ENCODE data around the gene FOXK1.
"Not testable (repeated sequence)": the region's sequence is repeated elsewhere in the genome, so short reads cannot be mapped to it uniquely, and the experiment has no call there.

FOXK1 gene

DNA sequence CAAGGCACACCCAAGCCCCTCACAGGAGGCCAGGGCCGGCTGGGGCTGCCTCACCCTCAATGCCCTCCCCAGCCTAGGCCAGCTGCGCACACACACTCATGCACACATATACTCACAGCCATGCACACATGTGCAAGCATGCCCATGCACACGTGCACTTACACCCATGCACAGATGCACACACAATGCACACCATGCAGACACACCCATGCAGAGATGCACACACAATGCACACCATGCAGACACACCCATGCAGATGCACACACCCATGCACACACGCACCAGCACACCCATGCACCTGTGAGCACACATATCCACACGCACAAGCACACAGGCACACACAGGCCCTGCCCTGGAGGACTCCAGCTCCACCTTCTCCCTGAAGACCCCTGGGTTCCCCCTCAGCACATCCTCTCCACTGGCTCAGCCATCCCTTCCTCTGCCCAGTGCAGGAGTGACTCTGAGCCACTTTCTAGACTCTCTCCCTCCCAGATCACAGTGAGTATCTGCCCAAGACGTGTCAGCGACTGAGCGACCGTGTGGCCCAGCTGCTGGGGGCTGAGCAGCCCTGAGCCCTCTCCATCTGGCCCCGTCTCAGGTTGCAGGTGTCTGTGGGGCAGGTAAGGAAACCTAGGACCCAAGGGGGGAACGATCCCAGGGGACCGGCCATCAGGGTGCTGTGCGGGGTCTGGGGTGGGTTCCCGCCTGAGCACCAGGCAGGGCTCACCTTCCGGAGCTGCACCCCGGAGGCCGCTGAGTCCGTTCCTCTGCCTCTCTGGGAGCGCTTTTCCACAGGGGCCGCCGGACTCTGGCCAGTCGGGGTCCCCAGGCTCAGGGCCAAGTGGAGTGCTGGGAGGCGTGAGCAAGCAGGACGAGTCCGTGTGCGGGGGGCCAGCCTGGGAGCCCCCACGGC is 119.1 kb downstream of the FOXK1 start:
- no peak for DNase-seq (ENCODE audit: low read depth)

DNA sequence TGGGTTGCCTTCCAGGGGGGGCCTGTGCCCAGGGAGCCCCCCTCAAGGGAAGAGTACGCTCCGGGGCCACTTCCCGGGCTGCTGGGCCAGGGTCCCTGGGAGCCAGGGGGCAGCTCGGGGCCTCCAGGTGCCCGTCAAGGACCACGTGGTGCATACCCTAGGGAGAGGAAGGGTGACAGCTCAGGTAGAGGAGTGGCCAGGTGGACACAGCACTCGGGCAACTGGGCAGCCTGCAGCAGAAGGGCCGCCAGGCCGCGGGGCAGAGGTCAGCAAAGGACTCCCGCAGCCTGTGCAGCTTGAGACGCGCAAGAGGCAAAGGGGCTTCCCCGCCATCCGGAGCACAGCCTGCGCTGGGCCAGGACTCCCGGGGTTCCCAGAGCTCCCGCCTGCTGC is 119.7 kb downstream of the FOXK1 start:
- no peak for DNase-seq (ENCODE audit: low read depth)

DNA sequence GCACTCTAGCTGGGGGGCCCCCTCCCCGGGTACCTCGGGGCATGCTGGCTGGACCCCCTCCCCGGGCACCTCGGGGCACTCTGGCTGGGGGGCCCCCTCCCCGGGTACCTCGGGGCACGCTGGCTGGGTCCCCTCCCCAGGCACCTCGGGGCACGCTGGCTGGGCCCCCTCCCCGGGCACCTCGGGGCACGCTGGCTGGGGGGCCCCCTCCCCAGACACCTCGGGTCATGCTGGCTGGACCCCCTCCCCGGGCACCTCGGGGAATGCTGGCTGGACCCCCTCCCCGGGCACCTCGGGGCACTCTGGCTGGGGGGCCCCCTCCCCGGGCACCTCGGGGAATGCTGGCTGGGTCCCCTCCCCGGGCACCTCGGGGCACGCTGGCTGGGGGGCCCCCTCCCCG is 120.5 kb downstream of the FOXK1 start:
- DNase-seq (ENCODE audit: low read depth), result not testable (repeated sequence)

DNA sequence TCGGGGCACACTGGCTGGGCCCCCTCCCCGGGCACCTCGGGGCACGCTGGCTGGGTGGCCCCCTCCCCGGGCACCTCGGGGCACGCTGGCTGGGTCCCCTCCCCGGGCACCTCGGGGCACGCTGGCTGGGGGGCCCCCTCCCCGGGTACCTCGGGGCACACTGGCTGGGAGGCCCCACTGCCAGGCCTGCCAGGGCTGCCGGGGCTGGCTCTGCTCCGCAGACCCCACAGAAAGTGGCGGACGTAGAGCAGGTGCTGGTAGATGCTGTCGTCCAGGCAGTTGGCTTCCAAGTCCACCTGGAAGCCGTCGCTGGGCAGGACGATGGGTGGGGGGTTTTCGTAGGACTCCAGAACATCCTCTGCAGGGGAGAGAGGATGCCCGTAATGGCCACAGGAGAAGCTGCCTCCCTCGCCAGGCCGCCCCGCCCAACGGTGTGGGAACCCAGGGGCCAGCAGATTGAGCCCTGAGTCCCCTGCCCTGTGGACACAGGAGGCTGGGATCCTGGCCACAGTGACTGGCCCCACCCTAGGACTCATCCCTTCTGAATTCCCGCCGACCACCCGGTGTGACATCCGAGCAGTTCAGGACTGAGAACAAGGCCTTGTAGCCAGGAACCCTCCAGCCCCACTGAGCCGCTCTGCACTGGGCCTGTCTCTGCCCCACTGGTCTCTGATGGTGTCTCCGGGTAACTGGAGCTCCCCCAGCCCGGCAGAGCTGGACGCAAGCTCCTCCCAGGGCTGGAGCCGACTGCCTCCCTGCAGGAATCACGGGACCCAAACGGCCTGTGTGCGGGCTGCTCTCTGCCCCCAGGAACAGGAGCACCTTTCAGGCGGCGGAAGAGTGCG is 121.5 kb downstream of the FOXK1 start:
- DNase-seq (ENCODE audit: low read depth), result no peak

DNA sequence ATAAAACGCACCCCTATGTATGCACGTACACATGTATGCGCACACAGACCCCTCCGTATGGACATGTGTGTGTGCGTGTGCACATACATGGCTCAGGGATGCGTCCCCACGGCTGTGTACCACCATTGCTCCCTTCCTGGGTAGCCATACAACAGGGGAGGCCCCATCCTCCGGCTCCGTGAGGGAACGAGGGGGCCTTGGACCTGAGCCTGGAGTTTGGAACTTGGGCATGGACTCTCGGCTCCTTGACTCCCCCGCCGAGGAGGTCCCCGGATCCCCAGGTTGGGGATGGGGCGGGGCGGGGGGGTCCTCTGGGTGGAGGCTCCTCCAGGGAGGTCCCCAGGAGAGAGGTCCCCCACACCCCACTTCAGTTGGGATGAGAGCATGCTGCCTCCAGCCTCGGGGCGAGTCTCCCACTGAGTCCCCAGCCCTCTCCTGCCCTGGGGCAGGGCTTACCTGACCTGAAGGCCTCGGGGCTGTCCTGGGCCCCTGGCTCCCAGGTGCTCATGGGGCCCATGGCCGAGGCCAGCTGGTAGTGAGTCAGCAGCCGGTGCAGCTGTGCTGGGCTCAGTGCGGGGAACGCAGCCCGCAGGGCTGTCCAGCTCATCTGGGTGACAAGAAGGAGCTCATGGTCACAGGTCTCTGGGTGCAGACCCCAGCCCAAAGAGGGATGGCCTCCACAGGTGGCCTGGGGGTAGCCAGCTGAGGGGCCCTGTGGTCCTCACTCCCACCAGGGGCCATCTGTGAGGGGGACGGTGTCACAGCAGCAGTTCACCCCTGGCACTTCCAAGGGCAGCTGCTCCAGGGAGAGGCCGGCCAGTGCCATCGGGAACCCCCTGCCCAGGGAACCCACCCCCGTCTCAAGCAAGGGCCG is 123.3 kb downstream of the FOXK1 start:
- DNase-seq (ENCODE audit: low read depth), result no peak

DNA sequence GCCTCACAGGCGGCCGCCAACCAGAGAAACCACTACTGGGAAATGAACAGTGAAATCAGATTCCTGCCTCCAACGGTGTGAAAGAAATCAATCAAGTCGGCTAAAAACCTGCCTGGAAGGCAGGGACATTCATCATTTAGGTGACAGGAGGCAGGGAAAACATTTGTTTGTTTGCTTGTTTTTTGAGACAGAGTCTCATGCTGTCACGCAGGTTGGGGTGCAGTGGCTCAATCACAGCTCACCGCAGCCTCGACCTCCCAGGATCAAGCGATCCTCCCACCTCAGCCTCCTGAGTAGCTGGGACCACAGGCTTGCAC is 123.8 kb downstream of the FOXK1 start:
- DNase-seq (ENCODE audit: low read depth), result no peak

DNA sequence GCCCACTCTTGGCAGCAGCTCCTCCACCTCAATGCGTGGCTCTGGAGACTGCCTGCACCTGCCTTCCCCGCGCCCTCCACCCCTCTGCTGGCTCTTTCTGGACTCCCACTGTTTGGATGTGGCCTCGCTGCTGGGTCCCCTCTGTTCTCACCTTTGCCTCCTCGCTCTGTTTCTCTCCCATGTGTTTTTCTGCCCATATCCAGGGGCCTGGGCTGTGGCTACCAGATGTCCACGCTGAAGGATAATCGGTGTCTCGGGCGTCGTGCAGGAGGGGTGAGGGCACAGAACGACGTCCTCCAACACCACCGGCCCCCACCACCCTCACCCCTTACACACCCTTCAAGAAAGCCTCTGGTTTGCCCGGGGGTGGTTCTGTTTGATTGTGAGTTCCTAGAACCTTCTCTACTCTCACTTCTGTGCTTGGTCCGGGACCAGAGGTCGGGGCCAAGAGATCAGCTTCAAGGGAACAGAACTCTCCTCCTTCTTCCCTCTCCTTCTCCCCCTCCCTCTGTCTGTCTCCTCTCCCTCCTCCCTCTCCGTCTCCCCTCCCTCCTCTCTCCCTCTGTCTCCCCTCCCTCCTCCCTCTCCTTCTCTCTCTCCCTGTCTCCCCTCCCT is 125.0 kb downstream of the FOXK1 start:
- DNase-seq (ENCODE audit: low read depth), result no peak

DNA sequence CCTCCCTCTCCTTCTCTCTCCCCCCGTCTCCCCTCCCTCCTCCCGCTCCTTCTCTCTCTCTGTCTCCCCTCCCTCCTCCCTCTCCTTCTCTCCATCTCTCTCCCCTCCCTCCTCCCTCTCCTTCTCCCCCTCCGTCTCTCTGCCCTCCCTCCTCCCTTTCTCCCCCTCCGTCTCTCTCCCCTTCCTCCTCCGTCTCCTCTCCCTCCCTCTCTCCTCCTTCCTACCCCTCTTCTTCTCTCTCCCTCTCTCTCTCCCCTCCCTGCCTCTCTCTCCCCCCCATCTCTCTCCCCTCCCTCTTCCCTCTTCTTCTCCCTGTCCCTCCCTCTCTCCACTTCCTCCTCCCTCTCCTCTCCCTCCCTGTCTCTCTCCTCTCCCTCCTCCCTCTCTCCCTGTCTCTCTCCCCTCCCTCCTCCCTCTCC is 125.5 kb downstream of the FOXK1 start:
- DNase-seq (ENCODE audit: low read depth), result no peak

DNA sequence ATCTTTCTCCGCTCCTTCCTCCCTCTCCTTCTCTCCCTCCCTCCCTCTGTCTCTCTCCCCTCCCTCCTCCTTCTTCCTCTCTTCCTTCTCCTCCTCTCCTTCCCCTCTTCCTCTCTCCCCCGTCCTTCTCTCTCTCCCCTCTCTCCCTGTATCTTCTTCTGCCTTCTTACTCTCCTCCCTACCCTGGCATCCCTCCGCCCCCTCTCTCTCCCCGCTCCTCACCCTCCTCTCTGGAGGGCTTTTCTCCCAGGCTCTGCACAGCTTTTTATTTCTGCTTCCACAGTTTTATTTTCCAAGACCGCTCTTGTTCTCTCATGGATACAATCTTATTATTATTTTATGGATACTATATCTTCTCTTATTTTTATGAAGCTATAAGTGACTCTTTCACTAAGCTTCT is 125.9 kb downstream of the FOXK1 start:
- DNase-seq (ENCODE audit: low read depth), result no peak

DNA sequence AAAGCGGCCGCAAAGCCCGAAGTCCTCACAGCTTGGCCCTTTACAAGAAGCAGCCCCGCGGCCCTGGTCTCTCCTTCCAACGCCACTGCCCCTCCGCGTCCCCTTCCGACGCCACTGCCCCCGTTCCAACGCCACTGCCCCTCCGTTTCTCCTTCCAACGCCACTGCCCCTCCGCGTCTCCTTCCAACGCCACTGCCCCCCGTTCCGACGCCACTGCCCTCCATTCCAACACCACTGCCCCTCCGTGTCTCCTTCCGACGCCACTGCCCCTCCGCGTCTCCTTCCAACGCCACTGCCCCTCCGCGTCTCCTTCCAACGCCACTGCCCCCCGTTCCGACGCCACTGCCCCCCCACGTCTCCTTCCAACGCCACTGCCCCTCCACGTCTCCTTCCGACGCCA is 126.5 kb downstream of the FOXK1 start:
- no peak for DNase-seq (ENCODE audit: low read depth)

DNA sequence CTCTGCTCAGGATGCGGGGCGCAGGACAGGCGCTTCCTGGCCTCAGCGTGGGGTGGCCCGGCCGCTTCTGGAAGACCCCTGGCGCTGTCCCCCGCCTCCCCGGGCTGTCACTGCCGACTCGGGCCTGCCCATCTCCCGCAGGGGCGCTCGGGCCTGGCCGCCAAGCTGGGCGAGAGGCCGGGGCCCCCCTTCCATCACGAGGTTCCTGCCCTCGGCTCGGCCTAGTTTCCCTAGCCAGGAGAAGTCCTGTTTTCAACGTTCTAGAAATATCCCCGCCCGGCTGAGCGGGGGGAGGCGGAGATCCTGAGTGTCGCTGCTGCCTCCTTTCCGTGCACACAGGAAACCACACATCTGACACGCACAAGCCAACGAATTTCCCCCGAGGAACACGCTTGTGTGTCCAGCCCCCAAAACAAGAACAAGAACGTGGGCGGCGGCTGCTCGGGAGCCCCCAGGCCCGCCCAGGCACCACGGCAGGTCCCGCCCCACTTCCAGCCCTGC is 127.0 kb downstream of the FOXK1 start:
- peak; percentile 17 for DNase-seq (ENCODE audit: low read depth)

DNA sequence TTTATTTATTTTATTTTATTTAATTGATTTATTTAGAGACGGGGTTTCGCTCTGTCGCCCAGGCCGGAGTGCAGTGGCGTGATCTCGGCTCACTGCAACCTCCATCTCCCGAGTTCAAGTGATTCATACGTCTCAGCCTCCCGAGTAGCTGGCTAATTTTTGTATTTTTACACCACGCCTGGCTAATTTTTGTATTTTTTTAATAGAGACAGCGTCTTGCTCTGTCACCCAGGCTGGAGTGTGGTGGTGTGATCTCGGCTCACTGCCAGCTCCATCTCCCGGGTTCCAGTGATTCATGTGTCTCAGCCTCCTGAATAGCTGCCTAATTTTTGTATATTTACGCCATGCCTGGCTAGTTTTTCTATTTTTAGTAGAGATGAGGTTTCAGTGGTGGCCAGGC is 127.6 kb downstream of the FOXK1 start:
- DNase-seq (ENCODE audit: low read depth), result no peak

DNA sequence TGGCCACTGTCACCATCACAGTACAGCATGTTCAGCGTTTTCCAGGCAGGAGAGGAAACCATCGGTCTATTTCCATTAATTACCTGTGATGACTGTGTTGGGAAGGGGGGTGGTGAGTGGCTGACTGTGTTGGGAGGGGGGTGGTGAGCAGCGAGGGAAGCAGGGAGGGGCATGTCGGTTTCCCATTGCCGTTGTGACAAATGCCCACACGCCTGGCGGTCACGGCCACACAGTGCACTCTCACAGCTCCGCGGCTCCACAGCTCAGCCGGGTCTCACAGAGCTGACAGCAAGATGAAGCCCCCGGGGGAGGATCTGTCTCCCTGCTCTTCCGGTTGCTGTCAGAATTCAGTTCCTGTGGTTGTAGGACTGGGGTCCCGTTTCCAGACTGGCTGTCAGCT is 132.3 kb downstream of the FOXK1 start:
- DNase-seq (ENCODE audit: low read depth), result no peak

DNA sequence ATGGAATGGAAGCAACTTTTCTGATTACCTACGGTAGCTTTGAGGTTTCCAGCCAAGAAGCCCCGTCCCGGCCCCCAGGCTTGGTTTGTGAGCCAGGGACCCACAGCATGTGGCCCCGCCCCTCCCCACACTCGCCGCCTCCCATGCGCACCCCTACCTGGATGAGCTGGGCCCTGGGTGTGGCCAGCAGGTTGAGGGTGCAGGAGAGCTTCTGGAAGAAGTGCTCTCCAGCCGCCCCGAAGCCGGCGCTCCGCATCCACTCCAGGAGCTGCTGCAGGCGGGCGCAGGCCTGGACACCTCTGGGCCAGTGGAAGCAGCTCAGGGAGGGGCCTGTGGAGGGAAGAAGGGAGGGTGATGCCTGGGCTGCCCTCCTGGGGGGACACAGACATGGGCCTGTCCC is 133.0 kb downstream of the FOXK1 start:
- DNase-seq (ENCODE audit: low read depth), result no peak

DNA sequence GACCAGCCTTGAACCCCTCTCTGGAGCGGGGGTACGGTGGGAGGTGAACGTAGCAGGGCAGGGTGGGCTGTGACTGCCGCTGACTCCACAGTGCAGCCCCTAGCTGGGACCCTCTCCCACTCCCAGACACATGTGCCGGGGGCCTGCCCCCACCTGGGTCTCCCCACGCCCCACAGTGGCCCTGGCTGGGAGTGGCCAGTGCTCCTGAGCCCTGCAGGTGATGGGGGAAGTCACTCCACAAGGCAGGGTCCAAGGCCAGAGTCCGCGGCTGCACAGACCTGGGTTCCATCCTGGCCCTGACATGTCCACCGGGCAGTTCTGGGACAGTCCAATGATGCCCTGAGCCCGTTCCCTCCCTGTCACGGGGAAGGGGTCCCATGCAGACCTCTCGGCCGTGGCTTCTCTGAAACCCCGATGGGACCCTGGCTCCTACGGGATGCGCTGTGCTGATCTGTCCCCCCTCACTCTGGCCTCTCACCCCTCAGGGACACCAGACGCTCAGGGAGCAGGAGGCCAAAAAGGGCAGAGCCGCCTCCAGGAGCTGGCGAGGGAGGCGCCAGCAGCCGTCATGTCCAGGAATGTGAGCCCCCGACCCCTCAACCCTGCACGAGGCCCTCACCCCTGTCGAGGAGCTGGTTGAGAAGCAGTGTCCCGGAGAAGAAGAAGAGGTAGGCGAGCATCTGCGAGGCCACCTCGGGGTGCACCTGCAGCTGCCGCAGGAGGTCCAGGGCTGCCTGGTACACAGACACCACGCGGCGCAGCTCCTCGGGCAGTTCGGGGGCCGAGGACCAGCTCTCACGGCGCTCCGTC is 133.7 kb downstream of the FOXK1 start:
- no peak for DNase-seq (ENCODE audit: low read depth)

DNA sequence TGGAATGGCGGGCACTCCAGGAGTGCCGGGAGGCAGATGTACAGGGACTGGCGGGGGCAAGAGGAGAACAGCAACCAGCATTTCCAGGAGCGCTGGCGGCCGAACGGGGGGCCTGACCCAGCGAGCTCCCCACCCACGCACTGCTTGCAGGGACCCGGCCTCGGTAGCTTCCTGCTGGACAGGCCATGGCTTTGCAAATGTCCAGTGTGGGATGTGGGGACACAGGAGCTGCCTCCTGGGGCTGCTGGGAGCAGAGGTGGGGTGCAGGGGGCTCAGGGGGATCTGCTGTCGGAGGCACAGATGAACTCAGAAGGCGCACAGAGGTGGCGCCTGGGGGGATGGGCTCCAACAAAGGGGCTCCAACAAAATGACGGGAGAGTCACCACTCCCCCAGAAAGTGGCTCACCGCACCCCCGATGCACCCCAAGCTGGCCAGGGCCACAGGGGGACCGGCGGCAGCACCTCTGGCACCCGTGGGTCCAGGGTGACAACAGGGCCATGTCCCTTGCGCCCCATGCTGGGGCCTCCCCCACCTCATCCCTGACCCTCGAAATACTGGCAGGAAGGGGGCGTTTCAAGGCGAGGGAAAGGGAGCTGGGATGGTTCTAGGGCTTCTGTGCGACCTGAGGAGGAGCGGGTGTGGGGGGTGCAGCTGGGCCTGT is 134.5 kb downstream of the FOXK1 start:
- no peak for DNase-seq (ENCODE audit: low read depth)

DNA sequence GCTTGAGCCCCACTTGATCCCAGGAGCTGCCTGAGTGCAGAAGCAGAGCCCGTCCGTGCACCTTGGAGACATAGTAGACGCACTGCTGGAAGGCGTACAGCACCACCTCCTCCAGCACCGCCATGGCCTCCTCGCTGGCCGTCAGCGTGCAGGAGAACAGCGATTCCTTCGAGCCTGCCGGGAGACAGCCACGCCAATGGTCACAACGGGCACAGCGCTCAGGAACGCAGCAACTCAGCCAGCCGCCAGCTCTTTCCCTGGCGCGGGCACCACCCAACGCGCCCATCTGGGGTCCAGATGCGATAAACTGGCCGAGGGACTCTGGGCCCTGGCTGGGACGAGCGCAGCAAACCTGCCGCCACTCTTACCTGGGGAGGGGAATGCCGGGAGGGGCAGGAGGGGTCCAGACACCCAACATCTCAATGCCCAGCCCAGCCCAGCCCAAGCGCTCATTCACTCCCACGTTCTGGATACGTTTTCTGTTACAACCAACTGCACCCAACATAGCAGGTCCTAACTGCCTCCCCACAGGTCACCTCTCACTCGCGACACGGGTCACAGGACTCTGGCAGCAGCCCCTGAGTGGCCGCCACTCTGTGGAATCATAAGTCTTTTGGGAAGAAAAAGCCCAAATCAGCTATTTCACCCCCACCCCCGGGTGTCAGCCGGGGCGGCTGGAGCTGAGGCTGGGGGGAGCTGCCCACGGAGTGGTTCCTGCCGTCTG is 135.2 kb downstream of the FOXK1 start:
- no peak for DNase-seq (ENCODE audit: low read depth)

DNA sequence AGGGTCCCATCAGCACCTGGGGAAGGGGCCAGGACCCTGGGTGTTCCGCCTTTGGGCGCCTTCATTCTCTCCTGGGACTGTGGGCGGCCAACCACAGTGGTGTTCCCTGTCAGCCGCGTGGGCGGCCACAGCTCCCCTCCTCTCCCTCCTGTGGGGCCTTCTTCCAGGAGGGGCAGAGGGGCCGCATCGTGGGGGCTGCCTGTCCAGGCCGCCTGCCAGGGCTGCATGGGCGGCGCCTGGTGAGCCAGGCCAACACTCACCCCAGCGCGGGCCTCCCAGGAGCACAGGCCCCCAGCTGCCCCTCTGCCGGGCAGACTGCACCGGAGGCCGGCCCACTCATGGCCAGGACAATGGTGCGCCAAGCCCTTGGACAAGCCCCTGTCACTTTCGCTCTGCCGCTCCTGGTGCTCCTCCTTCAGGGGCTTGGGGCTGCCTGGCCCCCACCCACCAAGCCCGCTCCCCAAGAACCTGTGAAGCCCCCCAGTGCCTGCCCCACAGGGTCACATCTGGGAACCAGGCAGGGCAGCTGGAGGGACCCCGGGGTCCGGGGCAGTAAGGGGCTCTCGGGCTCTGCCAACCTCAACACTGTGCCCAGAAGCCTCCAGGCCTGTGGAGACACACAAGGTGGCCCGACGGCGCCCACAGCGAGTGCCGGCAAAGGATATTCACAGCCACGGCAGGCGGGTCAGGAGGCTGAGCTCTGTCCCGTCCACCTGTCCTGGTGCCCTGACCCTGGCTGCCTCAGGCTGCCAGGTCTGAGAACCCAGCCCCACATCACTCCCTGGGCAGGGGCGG is 136.1 kb downstream of the FOXK1 start:
- no peak for DNase-seq (ENCODE audit: low read depth)

All from stimulated activated CD4-positive, alpha-beta T cell treated with anti-CD3 and anti-CD28 coated beads, Interleukin-2, amount 100 ng/mL, for 4 hours (primary cell).